Activated naive CD8-positive, alpha-beta T cell treated with anti-CD3 and anti-CD28 coated beads, Interleukin-2, amount 50 U/mL, for 16 hours (primary cell): Measurements from ENCODE around the gene MICALL2.

Source experiments
- DNase-seq: peaks from one replicate; pipeline ENCODE4 v3.0.0-alpha.2; 2020; ENCODE audit warnings: low read depth, low spot score

The MICALL2 gene

GRCh38 chr7:1395211-1396070 is 63.8 kb downstream of the MICALL2 start:
- no peak for DNase-seq

- no peak for DNase-seq
These were observed 64.9 kb downstream of the MICALL2 start for GRCh38 chr7:1394371-1394770.

- DNase-seq, result no peak
These were observed 65.8 kb downstream of the MICALL2 start for GRCh38 chr7:1393421-1393820.

GRCh38 chr7:1392556-1392955 is 66.7 kb downstream of the MICALL2 start:
- no peak for DNase-seq

GRCh38 chr7:1391449-1391848 is 67.8 kb downstream of the MICALL2 start:
- no peak for DNase-seq

GRCh38 chr7:1388703-1389335 is 70.5 kb downstream of the MICALL2 start:
- no peak for DNase-seq

- DNase-seq, result no peak
These were observed 71.1 kb downstream of the MICALL2 start for GRCh38 chr7:1388021-1388702.

- DNase-seq, result no peak
These were observed 72.0 kb downstream of the MICALL2 start for GRCh38 chr7:1387261-1387660.

GRCh38 chr7:1386623-1387220 is 72.5 kb downstream of the MICALL2 start:
- DNase-seq, result no peak

- DNase-seq, result no peak
These were observed 73.3 kb downstream of the MICALL2 start for GRCh38 chr7:1385809-1386622.

- no peak for DNase-seq
These were observed 74.0 kb downstream of the MICALL2 start for GRCh38 chr7:1385086-1385808.
